Heart left ventricle (tissue), 13 donors: ENCODE results near the gene MRPL37.

Experiments
- POLR2A ChIP-seq, 2 donors: fragments of 450-650 bp; IDR thresholded peaks; one replicate each; pipeline ENCODE4 v1.6.1; 2017; ENCODE audit warnings: antibody characterized with exemption in 2 of 2, mild to moderate bottlenecking in 2 of 2, moderate library complexity in 2 of 2
- TF ChIP-seq, protein P1 (sequence below), 12 donors: fragments of 200-600 bp; sonication (generic) in 4 of 12; IDR thresholded peaks; one replicate each; pipeline versions ENCODE4 v1.5.0 to v1.8.0; 2018 to 2022; ENCODE audit warnings: antibody characterized with exemption in 12 of 12, mild to moderate bottlenecking in 5 of 12
- donor health status: ischemic (EF 13 %, LVEDD 7.1; RV severe dilation, severe dysfunction).
- donor health status: DM: no; HTN: yes; CAD: no.
- donor health status: DM: no; HTN: no; CAD: no.
- donor health status: ischemic (EF 25% LVEDD 6.9; RV normal size, moderate dysfunction).
- donor health status: ischemic (EF 25% LVEDD 5.7; RV mildly dilated, moderate dysfunction).
- donor health status: ischemic (EF 35%, LVEDD 5.7; RV mildly dilated, moderate dysfunction).
- donor health status: nonischemic (EF 11% LVEDD 7.7; RV severe dilation, severe dysfunction).
- donor health status: DM: yes; HTN: yes; CAD: no.
- donor health status: PGD.
- donor health status: ischemic (EF 29% LVEDD 5.4; RV normal size, mild dysfunction).
- donor health status: nonischemic (EF 23%, LVEDD 6.1; RV moderate dilation, normal function).

DNA sequence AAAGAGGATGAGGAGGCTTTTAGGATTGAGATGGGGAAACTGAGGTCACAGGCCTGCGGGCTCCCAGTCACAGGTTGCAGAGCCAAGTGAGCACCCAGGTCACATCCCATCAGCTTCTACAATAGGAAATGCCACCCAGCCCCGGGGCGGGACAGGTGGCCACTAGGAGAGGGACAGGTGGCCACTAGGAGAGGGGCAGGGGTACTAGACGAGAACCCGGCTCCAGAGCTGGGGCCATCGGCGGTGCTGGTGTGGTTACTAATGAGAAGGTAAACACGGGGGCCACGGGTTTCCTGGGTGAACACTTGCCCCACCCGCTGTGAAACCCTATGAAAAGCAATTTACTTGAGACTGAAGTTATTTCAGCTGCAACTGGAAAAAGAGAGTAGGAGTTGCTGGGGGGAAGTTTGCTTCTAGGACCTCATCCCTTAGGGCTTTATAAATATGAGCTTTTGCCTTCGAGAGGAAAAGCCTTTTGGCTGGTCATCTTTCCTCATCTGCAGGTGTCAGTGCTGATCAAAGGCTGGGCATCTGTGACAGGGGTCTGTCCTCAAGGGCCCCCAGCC is 52.5 kb downstream of the MRPL37 start:
- TF ChIP-seq, protein P1, sequence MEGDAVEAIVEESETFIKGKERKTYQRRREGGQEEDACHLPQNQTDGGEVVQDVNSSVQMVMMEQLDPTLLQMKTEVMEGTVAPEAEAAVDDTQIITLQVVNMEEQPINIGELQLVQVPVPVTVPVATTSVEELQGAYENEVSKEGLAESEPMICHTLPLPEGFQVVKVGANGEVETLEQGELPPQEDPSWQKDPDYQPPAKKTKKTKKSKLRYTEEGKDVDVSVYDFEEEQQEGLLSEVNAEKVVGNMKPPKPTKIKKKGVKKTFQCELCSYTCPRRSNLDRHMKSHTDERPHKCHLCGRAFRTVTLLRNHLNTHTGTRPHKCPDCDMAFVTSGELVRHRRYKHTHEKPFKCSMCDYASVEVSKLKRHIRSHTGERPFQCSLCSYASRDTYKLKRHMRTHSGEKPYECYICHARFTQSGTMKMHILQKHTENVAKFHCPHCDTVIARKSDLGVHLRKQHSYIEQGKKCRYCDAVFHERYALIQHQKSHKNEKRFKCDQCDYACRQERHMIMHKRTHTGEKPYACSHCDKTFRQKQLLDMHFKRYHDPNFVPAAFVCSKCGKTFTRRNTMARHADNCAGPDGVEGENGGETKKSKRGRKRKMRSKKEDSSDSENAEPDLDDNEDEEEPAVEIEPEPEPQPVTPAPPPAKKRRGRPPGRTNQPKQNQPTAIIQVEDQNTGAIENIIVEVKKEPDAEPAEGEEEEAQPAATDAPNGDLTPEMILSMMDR (IDR thresholded peaks at IDR 0.05): no peak
- TF ChIP-seq POLR2A (IDR thresholded peaks at IDR 0.05): no peak
